ENCODE results near the gene TAS2R14. TPM values are rescaled to one million over a fixed set of nuclear protein-coding genes. Genes with fewer than 3 reads are reported as not detected.

TAS2R14 gene
- total RNA-seq, 1 experiment from 2014 or later, result 1.3 TPM

- TF ChIP-seq MLX (CRISPR knock-in tag; IDR thresholded peaks at IDR 0.05), result no peak
- no peak for TF ChIP-seq ELF4 (CRISPR knock-in tag; IDR thresholded peaks at IDR 0.05; ENCODE audit: low read depth)
- no peak for TF ChIP-seq MAX (CRISPR knock-in tag; IDR thresholded peaks at IDR 0.05)
- TF ChIP-seq ZNF281 (CRISPR knock-in tag; IDR thresholded peaks at IDR 0.05), result no peak
- no peak for TF ChIP-seq USF1 (CRISPR knock-in tag; IDR thresholded peaks at IDR 0.05)
- TF ChIP-seq ARID4B (CRISPR knock-in tag; IDR thresholded peaks at IDR 0.05; ENCODE audit: borderline replicate concordance), result no peak
- TF ChIP-seq GTF2I (CRISPR knock-in tag; conservative IDR thresholded peaks at IDR 0.05), result no peak
- TF ChIP-seq FOXP4 (CRISPR knock-in tag; IDR thresholded peaks at IDR 0.05), result no peak
- TF ChIP-seq ERG (CRISPR knock-in tag; IDR thresholded peaks at IDR 0.05), result no peak
These were observed 29.8 kb upstream of the TAS2R14 start (continued) for GRCh38 chr12:10968765-10969456.

GRCh38 chr12:10967409-10967808 is 28.3 kb upstream of the TAS2R14 start:
- Mint-ChIP-seq H3K27me3 (ENCODE audit: low read depth) (no peaks in the 10 kb centered on the region), H3K4me3 (no peak overlapping the region), H3K27ac (no peak overlapping the region), H3K9me3 (peaks cover 9% of the 10 kb centered on the region), H3K36me3 (peaks cover 4% of the 10 kb centered on the region; the same call in 1 of the 2 replicates), H3K4me1 (no peaks in the 10 kb centered on the region)
- CTCF ChIA-PET, result interaction anchor here (1.4 kb wide), 1 partner anchor 217 kb away, joined by 4 read pairs; no protein-coding TSS in a partner anchor
- DNase-seq (ENCODE audit: low spot score) (no peak), ATAC-seq (no peak)
- POLR2A ChIA-PET, result no interaction called here
- no peak for TF ChIP-seq ARID4B (CRISPR knock-in tag; IDR thresholded peaks at IDR 0.05; ENCODE audit: borderline replicate concordance)
- no peak for TF ChIP-seq FOXP1 (CRISPR knock-in tag; IDR thresholded peaks at IDR 0.05; ENCODE audit: borderline replicate concordance)
- no peak for TF ChIP-seq CBFB (CRISPR knock-in tag; IDR thresholded peaks at IDR 0.05; ENCODE audit: low read depth)
- no peak for TF ChIP-seq MYBL2 (CRISPR knock-in tag; IDR thresholded peaks at IDR 0.05)
- no peak for TF ChIP-seq SP1 (CRISPR knock-in tag; conservative IDR thresholded peaks at IDR 0.05)
- no peak for TF ChIP-seq ZNF512 (CRISPR knock-in tag; IDR thresholded peaks at IDR 0.05; ENCODE audit: borderline replicate concordance)
- TF ChIP-seq TP53 (CRISPR knock-in tag; IDR thresholded peaks at IDR 0.05), result no peak

Measured in WTC11 (cell line).